ENCODE results near the gene RYR3. TPM values are rescaled to one million over a fixed set of nuclear protein-coding genes. Genes with fewer than 3 reads are reported as not detected.

Gene RYR3
- total RNA-seq, 1 donor from 2014 or later = 0.07 TPM

- H3K9me3 Mint-ChIP-seq (ENCODE audit: low read depth) = no peaks in the 10 kb centered on the region
- peak overlapping the region; percentile 15 for H3K27ac Mint-ChIP-seq (ENCODE audit: unreplicated experiment)
- H3K36me3 Mint-ChIP-seq (ENCODE audit: low read depth) = peaks cover 9% of the 10 kb centered on the region
- no peak for DNase-seq (ENCODE audit: low spot score)
- peaks cover 19% of the 10 kb centered on the region for H3K4me1 Mint-ChIP-seq (ENCODE audit: low read depth)
- TF ChIP-seq CTCF (IDR thresholded peaks at IDR 0.05) = no peak
- H3K27me3 Mint-ChIP-seq (ENCODE audit: low read depth) = no peaks in the 10 kb centered on the region
- no peak overlapping the region for H3K4me3 Mint-ChIP-seq (ENCODE audit: unreplicated experiment)
These were observed 549.3 kb downstream of the RYR3 start for GRCh38 chr15:33859992-33860545.

- H3K4me3 Mint-ChIP-seq (ENCODE audit: unreplicated experiment) = no peak overlapping the region
- H3K36me3 Mint-ChIP-seq (ENCODE audit: low read depth) = peaks cover 11% of the 10 kb centered on the region
- no peak for TF ChIP-seq CTCF (IDR thresholded peaks at IDR 0.05)
- no peak for DNase-seq (ENCODE audit: low spot score)
- peaks cover 25% of the 10 kb centered on the region for H3K4me1 Mint-ChIP-seq (ENCODE audit: low read depth)
- H3K27ac Mint-ChIP-seq (ENCODE audit: unreplicated experiment) = peak overlapping the region; percentile 71
- H3K27me3 Mint-ChIP-seq (ENCODE audit: low read depth) = no peaks in the 10 kb centered on the region
- no peaks in the 10 kb centered on the region for H3K9me3 Mint-ChIP-seq (ENCODE audit: low read depth)
These were observed 550.0 kb downstream of the RYR3 start for GRCh38 chr15:33860754-33861153.

- H3K27me3 Mint-ChIP-seq (ENCODE audit: low read depth) = no peaks in the 10 kb centered on the region
- H3K4me1 Mint-ChIP-seq (ENCODE audit: low read depth) = peaks cover 35% of the 10 kb centered on the region
These were observed 553.8 kb downstream of the RYR3 start for GRCh38 chr15:33864360-33865075.

GRCh38 chr15:33865416-33865815 is 554.6 kb downstream of the RYR3 start:
- Mint-ChIP-seq H3K4me1 (ENCODE audit: low read depth) (peaks cover 34% of the 10 kb centered on the region), H3K9me3 (ENCODE audit: low read depth) (no peaks in the 10 kb centered on the region), H3K4me3 (ENCODE audit: unreplicated experiment) (no peak overlapping the region), H3K36me3 (ENCODE audit: low read depth) (peaks cover 14% of the 10 kb centered on the region), H3K27me3 (ENCODE audit: low read depth) (no peaks in the 10 kb centered on the region), H3K27ac (ENCODE audit: unreplicated experiment) (peak overlapping the region; percentile 64)
- DNase-seq (ENCODE audit: low spot score) = no peak
- TF ChIP-seq CTCF (IDR thresholded peaks at IDR 0.05) = no peak

More at GRCh38 chr15:33864360-33865075, 553.8 kb downstream of the RYR3 start:
- Mint-ChIP-seq H3K4me3 (ENCODE audit: unreplicated experiment) (no peak overlapping the region), H3K36me3 (ENCODE audit: low read depth) (peaks cover 12% of the 10 kb centered on the region), H3K9me3 (ENCODE audit: low read depth) (no peaks in the 10 kb centered on the region), H3K27ac (ENCODE audit: unreplicated experiment) (no peak overlapping the region)
- no peak for TF ChIP-seq CTCF (IDR thresholded peaks at IDR 0.05)
- no peak for DNase-seq (ENCODE audit: low spot score)

- no peak for TF ChIP-seq CTCF (IDR thresholded peaks at IDR 0.05)
- no peak overlapping the region for H3K4me3 Mint-ChIP-seq (ENCODE audit: unreplicated experiment)
- peaks cover 26% of the 10 kb centered on the region for H3K4me1 Mint-ChIP-seq (ENCODE audit: low read depth)
- H3K9me3 Mint-ChIP-seq (ENCODE audit: low read depth) = no peaks in the 10 kb centered on the region
- peak overlapping the region; percentile 64 for H3K27ac Mint-ChIP-seq (ENCODE audit: unreplicated experiment)
- no peaks in the 10 kb centered on the region for H3K27me3 Mint-ChIP-seq (ENCODE audit: low read depth)
- no peak for DNase-seq (ENCODE audit: low spot score)
- peaks cover 14% of the 10 kb centered on the region for H3K36me3 Mint-ChIP-seq (ENCODE audit: low read depth)
These were observed 555.5 kb downstream of the RYR3 start for GRCh38 chr15:33866101-33866737.

Data from chondrocyte (in vitro differentiated cells).